HG03354 (cell line): ENCODE measurements around the gene SAXO1.
"Not testable (repeated sequence)": the region's sequence is repeated elsewhere in the genome, so short reads cannot be mapped to it uniquely, and the experiment has no call there.

Experiments used
- ATAC-seq: cut with Tn5 transposase; IDR thresholded peaks from one replicate; pipeline ENCODE4 v1.9.1; 2021; ENCODE audit warnings: mild to moderate bottlenecking; ENCODE audit not compliant: unreplicated experiment, poor library complexity, severe bottlenecking

The SAXO1 gene

DNA sequence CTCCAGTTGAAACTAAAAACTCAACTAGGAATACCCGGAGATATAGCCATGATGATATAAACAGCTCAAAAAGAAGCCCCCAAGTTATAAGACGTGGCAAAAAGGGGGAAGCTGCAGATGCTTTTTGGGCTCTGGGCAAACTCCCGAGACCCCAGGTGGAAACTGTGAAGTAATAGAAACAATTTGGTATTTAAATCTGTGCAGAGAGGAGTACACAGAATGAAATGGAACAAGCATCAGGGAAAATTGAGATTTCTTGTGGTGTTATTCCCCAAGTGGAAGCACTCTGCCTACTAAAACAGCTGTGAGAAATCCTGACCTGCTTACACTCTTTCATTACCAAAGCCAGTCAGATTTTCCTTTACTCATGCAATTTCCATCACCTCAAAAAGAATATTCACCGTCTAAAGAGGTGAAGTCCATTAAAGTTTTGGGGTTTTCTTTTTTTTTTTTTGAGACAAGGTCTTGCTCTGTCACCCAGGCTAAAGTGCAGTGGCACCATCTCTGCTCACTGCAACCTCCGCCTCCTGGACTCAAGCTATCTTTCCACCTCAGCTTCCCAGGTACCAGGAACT is 23.5 kb downstream of the SAXO1 start:
- ATAC-seq = no peak

DNA sequence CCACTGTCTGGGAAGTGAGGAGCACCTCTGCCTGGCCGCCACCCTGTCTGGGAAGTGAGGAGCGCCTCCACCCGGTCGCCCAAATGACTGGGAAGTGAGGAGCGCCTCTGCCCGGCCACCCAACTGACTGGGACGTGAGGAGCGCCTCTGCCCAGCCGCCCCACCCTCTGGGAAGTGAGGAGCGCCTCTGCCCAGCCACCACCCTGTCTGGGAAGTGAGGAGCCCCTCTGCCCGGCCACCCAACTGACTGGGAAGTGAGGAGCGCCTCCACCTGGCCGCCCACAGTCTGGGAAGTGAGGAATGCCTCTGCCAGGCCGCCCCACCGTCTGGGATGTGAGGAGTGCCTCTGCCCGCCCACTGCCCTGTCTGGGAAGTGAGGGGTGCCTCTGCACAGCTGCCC is 32.9 kb downstream of the SAXO1 start:
- no peak for ATAC-seq

DNA sequence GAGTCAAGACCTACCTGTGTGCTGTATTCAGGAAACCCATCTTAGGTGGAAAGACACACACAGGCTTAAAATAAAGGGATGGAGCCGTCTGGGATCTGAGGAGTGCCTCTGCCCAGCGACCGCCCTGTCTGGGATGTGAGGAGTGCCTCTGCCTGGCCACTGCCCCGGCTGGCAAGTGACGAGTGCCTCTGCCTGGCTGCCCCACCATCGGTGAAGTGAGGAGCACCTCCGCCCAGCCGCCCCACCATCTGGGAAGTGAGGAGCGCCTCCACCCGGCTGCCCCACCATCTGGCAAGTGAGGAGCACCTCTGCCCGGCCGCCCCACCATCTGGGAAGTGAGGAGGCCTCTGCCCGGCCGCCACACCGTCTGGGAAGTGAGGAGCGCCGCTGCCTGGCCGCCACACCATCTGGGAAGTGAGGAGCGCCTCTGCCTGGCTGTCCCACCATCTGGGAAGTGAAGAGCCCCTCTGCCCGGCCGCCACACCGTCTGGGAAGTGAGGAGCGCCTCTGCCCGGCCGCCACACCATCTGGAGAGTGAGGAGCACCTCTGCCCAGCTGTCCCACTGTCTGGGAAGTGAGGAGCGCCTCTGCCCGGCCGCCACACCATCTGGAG is 33.7 kb downstream of the SAXO1 start:
- ATAC-seq = no peak

DNA sequence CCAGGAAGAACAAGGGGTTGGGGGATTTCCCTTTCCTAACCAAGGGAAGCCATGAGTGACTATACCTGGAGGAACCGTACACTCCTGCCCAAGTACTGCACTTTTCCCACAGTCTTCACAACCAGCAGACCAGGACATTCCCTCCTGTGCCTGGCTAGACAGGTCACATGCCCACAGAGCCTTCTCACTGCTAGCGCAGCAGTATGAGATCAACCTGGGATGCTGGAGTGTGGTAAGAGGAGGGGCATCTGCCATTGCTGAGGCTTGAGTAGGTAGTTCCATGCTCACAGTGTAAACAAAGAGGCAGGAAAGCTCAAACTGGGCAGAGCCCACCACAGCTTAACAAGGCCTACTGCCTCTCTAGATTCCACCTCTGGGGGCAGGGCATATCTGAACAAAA is 35.9 kb downstream of the SAXO1 start:
- no peak for ATAC-seq

DNA sequence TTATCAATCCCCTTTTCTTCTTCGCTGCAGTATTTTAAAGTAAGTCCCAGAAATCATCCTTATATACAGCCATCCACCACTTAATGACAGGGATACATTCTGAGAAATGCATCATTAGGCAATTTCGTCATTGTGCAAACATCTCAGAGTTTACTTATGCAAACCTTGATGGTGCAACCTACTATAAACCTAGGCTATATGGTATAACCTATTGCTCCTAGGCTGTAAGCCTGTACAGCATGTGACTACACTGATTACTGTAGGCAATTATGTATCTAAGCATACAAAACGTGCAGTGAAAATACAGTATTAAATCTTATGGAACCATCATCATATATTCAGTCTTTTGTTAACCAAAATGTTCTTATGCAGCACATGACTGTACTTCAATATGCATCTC is 36.8 kb downstream of the SAXO1 start:
- ATAC-seq = no peak

DNA sequence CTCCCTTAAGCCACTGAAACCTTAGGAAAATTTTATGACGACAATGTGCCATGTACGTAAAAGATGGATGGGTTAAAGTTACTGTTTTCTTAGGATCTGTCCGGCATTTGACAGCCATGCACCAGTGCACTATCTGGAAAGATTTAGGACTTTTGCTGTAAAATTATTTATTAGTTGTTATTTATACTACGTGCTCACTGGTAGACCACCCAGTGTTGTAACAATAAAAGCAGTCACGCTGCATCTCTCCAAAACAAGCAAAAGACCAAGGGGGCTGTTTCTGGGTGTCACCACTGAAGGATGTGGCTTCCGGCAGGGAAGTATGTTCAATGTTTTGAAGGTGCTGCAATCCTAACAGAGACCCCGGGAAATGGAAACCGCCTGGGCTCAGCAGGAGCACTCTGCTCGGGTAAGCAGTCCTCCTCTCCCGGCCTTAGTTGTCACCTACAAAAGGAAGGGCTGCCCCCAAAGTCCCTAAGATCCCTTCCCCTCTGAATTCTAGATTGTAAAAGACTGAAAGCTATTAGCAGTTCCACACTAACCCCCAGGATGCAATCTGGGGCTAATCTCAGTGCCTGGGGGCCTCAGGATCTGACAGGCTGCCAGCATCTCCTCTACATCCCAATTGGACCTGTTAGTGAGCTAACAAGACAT is 38.6 kb downstream of the SAXO1 start:
- ATAC-seq = no peak

DNA sequence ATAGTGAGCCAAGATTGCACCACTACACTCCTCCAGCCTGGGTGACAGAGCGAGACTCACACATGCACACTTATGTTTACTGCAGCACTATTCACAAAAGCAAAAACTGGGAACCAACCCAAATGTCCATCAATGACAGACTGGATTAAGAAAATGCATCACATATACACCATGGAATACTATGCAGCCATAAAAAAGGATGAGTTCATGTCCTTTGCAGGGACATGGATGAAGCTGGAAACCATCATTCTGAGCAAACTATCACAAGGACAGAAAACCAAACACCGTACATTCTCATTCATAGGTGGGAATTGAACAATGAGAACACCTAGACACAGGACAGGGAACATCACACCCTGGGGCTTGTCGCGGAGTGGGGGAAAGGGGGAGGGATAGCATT is 41.8 kb downstream of the SAXO1 start:
- not testable (repeated sequence) for ATAC-seq

DNA sequence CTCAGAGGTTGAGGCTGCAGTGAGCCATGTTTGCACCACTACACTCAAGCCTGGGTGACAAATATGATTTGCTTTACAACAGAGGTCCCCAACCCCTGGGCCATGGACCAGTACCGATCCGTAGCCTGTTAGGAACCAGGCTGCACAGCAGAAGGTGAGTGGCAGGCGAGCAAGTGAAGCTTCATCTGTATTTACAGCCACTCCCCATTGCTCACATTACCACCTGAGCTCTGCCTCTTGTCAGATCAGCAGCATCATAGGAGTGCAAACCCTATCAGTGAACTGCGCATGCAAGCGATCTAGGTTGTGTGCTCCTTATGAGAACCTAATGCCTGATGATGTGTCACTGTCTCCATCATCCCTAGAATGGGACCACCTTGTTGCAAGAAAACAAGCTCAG is 42.5 kb downstream of the SAXO1 start:
- ATAC-seq = no peak

DNA sequence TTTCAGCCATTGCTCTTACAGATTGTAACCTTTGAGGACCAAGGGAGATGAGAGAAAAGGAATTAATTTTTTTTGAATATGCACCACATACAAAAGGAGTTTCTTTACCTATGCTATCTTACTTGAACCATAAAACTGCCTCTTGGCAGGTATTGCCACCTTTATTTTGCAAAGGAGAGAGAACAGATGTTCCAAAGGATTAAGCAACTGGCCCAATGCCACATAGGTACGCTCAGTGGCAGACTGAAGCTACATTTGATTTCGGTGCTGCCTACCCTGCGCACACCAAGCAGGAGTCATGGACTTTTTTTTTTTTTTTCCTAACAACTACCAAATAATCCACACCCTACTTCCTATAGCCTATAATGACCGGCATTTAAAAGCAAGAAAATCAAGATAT is 43.1 kb downstream of the SAXO1 start:
- ATAC-seq = no peak

DNA sequence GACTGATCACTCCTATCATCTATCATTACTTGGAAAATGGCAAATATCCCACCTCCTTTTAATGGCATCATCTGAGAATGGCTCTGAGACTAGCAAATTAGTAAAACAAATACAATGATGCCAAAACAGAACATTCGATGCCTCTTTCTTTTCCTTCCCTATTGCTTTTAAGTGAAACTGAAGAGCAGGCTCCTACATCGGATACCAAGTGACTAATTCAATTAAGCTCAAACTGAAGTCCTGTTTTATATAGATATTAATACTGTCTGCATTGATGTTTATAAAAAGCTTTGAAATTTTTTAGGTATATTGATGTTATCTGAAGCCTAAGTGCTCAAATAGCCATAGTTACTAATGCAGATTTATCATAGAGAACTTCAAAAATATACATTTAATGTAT is 43.9 kb downstream of the SAXO1 start:
- no peak for ATAC-seq

DNA sequence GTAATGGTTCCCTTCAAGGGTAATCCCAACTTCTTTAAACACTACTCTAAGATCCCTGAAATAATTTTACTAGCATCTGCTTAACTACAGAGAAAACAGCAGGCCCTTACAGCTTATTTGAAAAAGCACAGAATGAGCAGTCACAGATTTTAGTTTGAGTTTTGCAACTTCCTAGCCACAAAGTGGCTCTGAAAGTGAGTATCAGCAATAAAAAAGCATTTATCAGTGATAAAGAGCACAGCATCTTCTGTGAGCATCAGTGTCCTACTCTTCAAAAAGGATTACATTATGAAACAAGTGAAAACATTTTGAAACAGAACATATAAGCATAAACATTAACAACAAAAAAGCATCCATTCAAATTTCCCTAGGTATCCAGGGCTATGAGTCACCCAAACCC is 45.0 kb downstream of the SAXO1 start:
- no peak for ATAC-seq

DNA sequence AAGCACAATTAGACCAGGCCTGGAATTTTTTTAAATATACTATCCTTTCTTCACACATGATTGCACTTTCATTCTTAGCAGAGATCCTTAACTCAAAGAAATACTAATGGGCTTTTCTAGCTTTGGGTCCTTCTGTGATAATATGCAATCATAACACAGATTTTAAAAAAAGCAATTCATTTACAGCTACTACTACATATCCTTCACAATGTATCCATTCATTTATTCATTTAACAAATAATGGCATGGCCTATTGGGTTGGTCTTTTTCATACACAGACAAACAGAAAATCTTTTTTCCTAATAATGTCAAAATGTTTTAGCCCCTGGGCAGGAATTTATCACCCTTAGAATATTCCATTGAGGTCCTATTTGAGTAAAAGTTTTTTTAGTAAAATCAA is 47.0 kb downstream of the SAXO1 start:
- no peak for ATAC-seq

DNA sequence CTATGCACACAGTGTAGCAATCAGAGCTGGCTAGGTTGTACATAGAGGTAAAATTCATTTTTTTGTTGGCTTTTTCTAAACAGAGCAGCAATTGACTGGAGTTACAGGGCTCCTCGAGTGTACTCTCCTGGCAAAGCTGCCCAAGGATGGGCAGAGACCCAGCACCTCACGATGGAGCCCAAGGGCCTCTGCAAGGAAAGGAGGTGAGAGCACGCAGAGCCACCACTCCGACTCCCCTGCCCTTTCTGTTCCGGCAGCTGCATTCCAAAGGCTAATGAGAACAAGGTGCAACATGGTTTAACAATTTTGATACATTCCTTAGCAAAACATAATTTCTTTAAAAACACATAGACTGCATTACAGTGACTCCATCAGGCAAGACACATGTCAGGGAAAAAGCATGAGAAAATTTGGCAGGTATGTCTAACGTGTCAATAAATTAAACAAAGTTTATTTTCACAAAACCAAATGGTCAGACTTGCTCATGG is 47.5 kb downstream of the SAXO1 start:
- ATAC-seq = no peak

DNA sequence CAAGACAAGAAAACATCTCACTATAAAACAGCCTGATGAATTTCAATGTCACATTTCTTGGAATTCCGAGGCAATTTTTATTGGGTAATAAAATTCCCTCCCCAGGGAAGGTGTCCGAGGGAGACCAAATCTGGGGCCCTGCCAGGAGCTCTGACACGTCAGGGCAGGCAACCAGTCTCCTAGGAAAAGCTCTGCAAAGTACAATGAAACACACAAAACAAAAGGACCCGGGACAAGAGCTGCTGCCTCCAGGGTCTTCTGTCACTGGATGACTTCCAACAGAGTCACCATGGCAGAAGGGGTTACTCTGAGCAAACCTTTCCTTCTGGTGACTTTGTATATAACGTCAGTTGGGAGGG is 50.8 kb downstream of the SAXO1 start:
- no peak for ATAC-seq

DNA sequence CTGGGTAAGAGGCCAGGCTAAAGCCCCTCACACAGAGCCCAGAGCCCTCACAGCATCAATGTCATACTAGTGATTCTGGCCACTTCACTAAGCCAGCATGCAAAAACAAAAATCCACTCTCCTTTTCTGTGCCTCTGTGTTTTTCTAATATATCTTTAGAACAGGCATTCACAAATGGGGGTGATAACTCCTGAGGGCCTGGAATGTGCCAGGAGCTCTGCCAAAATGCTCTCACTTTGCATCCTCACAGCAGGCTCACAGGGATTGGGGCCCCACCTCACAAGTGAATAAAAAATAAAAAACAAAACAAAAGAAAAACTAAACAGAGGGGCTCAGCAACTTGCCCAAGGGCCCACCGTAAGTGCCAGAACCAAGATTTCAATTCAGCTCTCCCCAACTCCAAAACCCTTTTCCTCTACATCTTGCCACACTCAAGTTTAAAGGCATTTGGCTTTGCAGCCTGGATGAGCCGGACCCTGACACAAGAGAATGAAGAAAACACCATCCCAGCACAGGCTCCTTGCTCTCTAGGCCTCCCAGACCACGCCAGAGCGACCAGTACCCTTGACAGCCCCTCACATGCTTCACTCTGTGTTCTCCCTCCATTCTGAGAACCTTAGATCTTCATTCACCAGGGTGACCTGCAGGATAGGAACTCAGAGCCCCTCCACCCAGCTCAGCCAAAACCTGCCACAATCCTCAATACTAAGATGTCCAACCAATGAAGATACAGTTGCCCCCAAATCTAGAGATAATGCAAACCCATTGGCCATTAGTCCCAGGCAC is 51.3 kb downstream of the SAXO1 start:
- no peak for ATAC-seq

DNA sequence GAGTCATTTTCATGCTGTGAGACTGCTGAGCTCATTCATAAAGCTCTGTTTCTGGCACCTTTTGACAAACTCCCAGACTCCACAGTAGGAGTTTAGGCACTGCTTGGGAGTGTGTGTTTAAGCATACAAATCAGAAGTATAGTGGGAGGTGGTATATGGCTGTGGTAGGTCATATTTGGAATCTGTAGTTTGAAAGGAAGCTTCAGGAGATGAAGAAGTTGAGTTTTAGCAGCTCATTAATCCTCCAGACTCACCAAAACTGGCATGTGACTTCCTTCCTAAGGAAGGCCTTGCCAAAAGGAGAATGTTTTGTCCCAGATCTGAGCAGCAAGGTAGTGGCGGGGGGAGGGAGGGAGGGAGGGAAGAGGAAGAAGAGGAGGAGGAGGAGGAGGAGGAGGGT is 52.8 kb downstream of the SAXO1 start:
- no peak for ATAC-seq

DNA sequence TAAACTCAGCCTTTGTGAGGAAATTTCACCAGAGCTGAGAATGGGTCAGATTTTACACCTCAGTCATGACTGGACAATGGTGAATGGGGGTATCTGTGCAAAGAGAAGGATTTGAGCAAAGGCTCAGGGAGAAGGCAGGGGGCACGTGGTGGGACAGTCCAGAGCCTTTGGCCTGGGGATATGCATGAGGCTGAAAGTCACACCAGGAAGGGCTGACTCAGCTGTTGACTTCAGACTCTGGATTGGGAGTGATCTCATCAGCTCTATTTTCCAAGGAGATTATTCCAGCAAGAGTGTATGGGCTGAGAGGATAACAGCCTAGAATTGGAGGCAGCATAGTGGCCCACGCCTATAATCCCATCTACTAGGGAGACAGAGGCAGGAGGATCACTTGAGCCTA is 53.6 kb downstream of the SAXO1 start:
- ATAC-seq = no peak

DNA sequence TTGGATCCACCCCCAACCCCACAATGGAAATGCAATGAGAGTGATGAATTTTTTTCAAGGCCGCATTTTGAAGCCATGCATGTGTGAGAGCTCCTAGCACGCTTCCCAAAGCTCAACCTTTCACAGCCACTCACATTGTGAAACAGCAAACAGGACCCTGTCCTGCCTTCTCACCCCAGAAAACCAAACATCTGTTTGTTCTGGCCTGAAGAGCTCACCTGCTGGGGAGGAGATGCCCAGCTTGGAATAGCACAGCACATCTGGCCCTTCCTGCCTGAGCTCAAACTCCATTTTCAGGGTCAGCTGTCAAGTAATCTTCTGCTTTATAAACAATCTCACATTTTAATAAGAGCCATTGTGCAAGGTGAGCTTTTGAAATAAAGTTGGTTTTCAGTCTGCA is 54.8 kb downstream of the SAXO1 start:
- no peak for ATAC-seq

DNA sequence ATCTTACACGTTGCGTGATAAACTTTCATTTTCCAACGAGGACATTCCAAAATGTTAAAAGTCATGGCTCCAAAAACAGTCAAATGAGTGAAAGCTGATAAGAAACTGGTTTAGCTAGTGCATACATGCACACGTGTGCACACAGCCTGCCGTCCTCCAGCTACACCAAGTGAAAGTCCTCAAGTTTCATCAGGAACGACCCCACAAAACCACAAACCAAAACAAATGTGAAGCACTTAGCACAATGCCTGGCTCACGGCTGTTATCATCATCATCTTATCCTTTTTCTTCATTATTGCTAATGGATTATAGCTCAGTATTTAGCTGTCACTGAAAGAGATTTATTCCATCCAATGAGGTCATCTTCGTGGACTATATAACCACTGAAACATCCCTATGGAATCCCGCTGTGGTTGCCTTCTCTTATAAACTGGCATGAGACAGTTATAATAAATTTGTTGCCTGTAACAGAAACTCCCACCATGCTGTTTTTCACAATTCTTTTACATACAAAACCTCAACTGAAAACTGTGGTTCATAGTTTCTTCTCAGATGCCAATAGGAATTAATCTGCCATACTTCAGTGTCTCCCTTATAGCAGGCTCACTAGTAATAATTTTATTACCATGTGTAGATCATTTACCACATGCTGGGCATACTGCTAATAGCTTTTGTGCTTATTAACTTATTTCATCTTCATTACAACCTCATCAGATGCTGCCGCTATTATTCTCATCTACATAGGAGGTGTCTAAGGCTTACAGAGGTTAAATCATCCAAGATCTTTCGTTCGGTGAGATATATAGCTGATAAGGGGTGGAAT is 56.1 kb downstream of the SAXO1 start:
- no peak for ATAC-seq

DNA sequence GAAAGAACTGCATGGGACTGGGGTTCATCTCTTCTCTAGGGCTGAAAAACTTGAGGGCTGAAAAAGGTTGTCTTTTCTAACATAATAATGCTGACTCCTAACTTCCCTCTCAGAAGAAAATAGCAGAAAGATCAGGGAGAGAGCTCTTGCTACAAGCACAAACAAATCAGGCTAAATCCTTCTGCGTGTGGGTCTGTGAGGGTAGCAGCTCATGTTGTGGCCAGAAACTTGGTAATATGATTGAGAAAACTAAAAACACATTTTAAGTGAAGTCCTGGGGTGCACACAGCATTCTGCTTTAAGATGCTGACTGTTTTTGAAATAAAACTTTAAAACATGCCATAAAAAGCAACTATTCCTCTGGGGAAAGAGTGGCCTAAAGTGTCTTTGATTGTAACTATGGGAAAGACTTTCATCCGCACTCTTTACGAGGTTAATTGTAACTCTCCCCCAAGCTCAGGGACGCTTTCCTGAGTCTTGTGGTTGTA is 56.7 kb downstream of the SAXO1 start:
- no peak for ATAC-seq
